BLaER1 treated with 17β-estradiol and CSF1 and Interleukin-3, amounts not matched to agents 10 nM and 100 nM (cell line): ENCODE data around the gene GALNT8.

ENCODE experiments used
- H3K27ac ChIP-seq, 11 experiments: shearing (Covaris generic); formaldehyde crosslinking; 2 replicates each; pipeline ENCODE4 v1.8.1; 2022
- H3K27me3 ChIP-seq, 11 experiments: shearing (Covaris generic); formaldehyde crosslinking; 2 replicates each; pipeline ENCODE4 v1.8.1; 2022
- H3K36me3 ChIP-seq, 11 experiments: shearing (Covaris generic); formaldehyde crosslinking; 2 replicates each; pipeline ENCODE4 v1.8.1; 2022
- H3K4me1 ChIP-seq, 10 experiments: shearing (Covaris generic); formaldehyde crosslinking; 2 replicates each; pipeline ENCODE4 v1.8.1; 2022
- H3K4me2 ChIP-seq, 11 experiments: shearing (Covaris generic); formaldehyde crosslinking; 2 replicates each; pipeline ENCODE4 v1.8.1; 2022
- H3K4me3 ChIP-seq, 10 experiments: shearing (Covaris generic); formaldehyde crosslinking; 2 replicates each; pipeline ENCODE4 v1.8.1; 2022
- H3K9ac ChIP-seq, 11 experiments: shearing (Covaris generic); formaldehyde crosslinking; 2 replicates each; pipeline ENCODE4 v1.8.1; 2022
- H3K9me3 ChIP-seq, 11 experiments: shearing (Covaris generic); formaldehyde crosslinking; replicated peaks in 1 of 11; 2 replicates each; pipeline ENCODE4 v1.8.1; 2022
- H4K20me1 ChIP-seq, 11 experiments: shearing (Covaris generic); formaldehyde crosslinking; 2 replicates each; pipeline ENCODE4 v1.8.1; 2022
- Cebpa-rat ChIP-seq, 11 experiments: shearing (Covaris generic); IDR thresholded peaks; 2 replicates each; pipeline ENCODE4 v1.8.1; 2022

The GALNT8 gene

DNA sequence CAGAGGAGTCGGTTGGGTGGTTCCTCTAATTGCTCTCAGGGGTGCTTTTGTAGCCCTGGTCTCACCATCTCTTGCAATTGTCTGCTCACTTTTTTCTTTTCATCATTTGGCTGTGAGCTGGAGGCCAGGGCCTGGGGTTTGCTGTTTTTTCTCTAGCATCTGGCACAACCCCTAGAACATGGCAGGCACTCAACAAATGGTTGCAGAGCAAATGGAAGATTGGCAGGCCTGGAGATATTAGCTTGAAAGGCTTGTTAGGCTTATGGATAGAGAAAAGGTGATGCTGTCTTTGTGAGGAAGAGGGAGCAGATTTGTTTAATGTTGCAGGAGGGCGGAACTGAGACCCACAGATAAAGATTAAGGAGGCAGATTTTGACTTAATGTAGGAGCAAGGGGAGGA, 47.0 kb downstream of the GALNT8 start:
- peaks cover 0 to 7% (median 0%) of the 10 kb centered on the region in 11 experiments; a peak in 3 of 22 replicates for H3K9me3 ChIP-seq
- no peak overlapping the region for H3K9ac ChIP-seq
- no peak overlapping the region for H3K4me2 ChIP-seq
- H3K36me3 ChIP-seq = no peaks in the 10 kb centered on the region
- no peak overlapping the region for H3K4me3 ChIP-seq
- H3K27ac ChIP-seq = no peak overlapping the region
- 0 out of 20 replicates have a peak, but pooled peaks cover 0 to 3% (median 0%) of the 10 kb centered on the region in 10 experiments for H3K4me1 ChIP-seq
- no peak for TF ChIP-seq Cebpa-rat (IDR thresholded peaks at IDR 0.05)
- H4K20me1 ChIP-seq = no peaks in the 10 kb centered on the region
- no peaks in the 10 kb centered on the region for H3K27me3 ChIP-seq

DNA sequence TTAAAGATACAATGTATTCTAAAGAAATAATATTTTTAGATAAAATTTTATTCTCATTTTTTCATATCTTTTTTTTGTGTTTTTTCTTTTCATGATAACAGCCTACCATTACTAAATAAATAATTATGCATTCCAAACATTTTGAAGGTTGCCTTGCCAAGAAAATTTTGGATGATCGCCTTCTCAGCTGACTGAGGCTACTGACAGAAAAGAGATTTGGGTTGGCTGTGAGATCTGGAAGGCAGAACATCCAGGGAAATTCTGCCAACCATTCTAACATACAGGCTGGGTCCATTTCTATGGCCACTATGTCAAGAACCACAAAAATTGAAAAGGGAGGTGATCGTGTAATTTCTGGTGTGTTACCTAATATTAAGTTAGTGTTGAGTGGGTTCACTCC, 48.1 kb downstream of the GALNT8 start:
- H3K36me3 ChIP-seq = no peaks in the 10 kb centered on the region
- TF ChIP-seq Cebpa-rat (IDR thresholded peaks at IDR 0.05) = no peak

DNA sequence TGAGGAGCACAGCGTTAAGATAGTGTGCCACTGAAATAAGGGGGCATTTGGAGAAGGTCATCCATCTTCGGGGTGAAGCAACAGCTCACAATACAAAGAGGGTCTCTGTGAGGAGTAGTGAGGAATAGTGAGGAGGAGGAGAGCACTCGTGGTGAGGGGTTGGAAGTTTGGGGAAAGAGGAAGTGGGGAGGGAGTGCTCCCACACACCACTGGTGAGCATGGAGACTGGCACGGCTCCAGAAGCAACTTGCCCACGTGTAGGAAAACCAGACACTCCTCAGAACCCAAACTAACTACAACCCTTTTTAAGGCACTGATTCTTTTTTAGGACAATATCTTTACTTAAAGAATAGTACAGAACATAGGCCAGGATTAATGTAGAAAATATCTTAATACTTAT, 48.9 kb downstream of the GALNT8 start:
- Histone ChIP-seq H4K20me1 (no peaks in the 10 kb centered on the region), H3K9me3 (0 out of 22 replicates have a peak, but pooled peaks cover 0 to under 1% (median 0%) of the 10 kb centered on the region in 11 experiments), H3K27me3 (no peaks in the 10 kb centered on the region), H3K27ac (no peak overlapping the region), H3K36me3 (no peaks in the 10 kb centered on the region), H3K4me1 (0 out of 20 replicates have a peak, but pooled peaks cover 0 to 3% (median 0%) of the 10 kb centered on the region in 10 experiments), H3K9ac (no peak overlapping the region), H3K4me2 (peak overlapping the region in 1 of 11 experiments; percentile 28; a peak in 1 of 22 replicates), H3K4me3 (no peak overlapping the region)
- TF ChIP-seq Cebpa-rat (IDR thresholded peaks at IDR 0.05) = no peak

More for the DNA sequence above, 48.1 kb downstream of the GALNT8 start:
- no peaks in the 10 kb centered on the region for H4K20me1 ChIP-seq
- H3K27ac ChIP-seq = no peak overlapping the region
- H3K4me1 ChIP-seq = 0 out of 20 replicates have a peak, but pooled peaks cover 0 to 3% (median 0%) of the 10 kb centered on the region in 10 experiments
- H3K9ac ChIP-seq = no peak overlapping the region
- H3K9me3 ChIP-seq = no peaks in the 10 kb centered on the region
- no peak overlapping the region for H3K4me2 ChIP-seq
- no peaks in the 10 kb centered on the region for H3K27me3 ChIP-seq
- no peak overlapping the region for H3K4me3 ChIP-seq

DNA sequence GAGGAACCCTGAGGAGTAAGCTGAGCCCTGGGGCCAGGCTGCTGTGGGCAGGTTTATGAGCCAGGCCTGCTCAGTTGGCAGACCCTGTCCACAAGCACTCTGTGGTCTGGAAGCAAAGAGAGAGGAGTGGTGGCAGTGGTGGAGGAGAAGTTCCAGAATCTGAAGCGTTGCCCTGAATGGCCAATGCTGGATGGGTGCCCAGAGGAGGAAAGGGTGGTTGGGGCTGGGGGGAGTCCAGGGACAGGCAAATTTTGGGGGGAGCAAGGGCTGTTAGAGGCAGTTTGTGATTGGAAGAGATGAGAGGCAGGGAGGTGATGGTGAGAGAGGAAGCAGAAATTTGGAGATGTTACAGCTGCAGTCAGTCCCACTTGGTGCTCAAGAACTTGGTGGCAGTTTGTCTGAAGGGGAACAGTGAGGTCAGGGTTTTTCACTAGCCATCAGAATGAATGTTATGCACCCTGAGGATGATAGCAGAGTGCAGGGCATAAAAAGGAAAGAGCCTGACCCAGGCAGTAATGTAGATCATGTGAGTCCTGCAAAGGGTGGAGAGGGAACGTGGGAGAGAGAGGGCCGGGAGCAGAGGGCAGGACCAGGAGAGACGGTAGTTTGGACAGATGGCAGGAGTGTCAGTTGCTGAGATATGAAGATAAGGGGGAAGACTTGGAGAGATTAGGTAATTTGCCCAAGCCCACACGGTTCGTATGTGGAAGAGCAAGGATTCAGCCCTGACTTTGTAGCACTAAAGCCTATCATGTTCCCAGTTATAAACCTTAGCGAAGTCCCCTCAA, 51.2 kb downstream of the GALNT8 start:
- Histone ChIP-seq H3K4me2 (no peak overlapping the region), H3K4me3 (no peak overlapping the region), H3K4me1 (0 out of 20 replicates have a peak, but pooled peaks cover 0 to 3% (median 0%) of the 10 kb centered on the region in 10 experiments), H3K27ac (no peak overlapping the region), H3K9ac (no peak overlapping the region), H3K36me3 (no peaks in the 10 kb centered on the region), H4K20me1 (no peaks in the 10 kb centered on the region), H3K27me3 (no peaks in the 10 kb centered on the region), H3K9me3 (0 out of 22 replicates have a peak, but pooled peaks cover 0 to 3% (median 0%) of the 10 kb centered on the region in 11 experiments)
- TF ChIP-seq Cebpa-rat (IDR thresholded peaks at IDR 0.05) = no peak

DNA sequence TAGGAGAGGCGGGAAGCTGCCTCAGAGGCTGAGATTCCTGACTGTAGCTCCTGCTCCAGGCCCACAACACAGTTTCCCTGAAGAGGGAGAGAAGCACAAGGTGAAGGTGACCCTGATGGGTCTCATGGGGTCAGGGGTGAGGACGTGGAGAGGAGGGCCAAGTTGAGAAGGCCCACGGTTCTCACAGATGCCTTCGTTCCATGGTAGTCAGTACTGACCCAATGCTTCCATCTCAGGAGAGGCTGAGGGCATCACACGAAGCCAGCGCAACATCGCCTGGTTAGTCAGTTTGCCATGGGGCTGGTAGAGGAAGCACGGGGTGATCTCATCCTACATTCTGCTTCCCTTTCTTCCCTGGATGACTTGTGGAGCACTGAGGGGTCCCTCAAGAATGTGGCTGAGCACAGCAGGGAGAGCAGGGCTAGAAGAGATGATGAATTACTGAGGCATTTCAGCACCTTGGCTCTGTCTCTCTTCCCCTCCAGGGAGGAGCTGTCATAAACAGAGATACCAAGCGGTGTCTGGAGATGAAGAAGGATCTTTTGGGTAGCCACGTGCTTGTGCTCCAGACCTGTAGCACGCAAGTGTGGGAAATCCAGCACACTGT, 51.9 kb downstream of the GALNT8 start:
- no peaks in the 10 kb centered on the region for H3K36me3 ChIP-seq
- 0 out of 22 replicates have a peak, but pooled peaks cover 0 to 3% (median 0%) of the 10 kb centered on the region in 11 experiments for H3K9me3 ChIP-seq
- H3K4me1 ChIP-seq = 0 out of 20 replicates have a peak, but pooled peaks cover 0 to 3% (median 0%) of the 10 kb centered on the region in 10 experiments
- H3K27ac ChIP-seq = no peak overlapping the region
- H3K9ac ChIP-seq = no peak overlapping the region
- no peak overlapping the region for H3K4me2 ChIP-seq
- no peaks in the 10 kb centered on the region for H4K20me1 ChIP-seq
- H3K27me3 ChIP-seq = no peaks in the 10 kb centered on the region
- no peak overlapping the region for H3K4me3 ChIP-seq
- no peak for TF ChIP-seq Cebpa-rat (IDR thresholded peaks at IDR 0.05)

DNA sequence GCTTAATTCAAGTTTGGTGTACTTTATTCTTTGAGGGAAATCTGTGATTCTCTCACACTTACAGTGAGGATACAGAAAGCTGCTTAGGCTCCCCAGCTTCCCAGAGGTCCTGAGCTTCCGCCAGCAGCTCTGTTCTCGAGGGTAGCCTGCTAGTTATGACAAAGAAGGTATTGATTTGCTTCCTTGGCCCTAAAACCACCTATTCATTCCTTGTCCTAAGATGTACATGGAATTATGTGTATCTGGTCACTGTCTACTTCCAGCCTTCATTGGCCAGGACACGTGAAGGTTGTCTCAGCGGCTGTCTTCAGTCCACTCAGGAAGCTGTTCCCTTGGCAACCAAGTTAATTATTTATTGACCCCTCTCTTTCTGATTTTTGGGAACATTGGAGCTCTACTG, 55.7 kb downstream of the GALNT8 start:
- no peak for TF ChIP-seq Cebpa-rat (IDR thresholded peaks at IDR 0.05)
- H3K27me3 ChIP-seq = no peaks in the 10 kb centered on the region

DNA sequence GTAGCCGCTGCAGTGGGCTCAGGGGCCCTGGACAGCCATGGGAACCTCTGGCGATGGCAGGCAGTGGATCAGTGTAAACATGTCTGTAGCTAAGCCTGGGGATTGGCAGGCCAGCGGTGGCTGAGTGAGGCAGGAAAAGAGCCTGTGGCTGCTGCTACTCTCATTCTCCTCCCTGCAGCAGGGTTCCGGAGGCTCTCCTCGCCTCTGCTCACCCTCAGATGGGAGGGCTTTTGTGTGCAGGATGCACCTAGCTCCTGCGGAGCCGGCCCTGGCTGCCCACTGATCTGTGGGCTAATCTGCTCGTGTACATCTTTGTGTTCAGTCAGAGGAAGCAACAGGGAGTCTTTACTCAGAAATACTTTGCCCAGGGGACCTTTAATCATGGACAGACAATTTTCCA, 59.5 kb downstream of the GALNT8 start:
- Histone ChIP-seq H3K9me3 (peaks cover 7 to 18% (median 11%) of the 10 kb centered on the region in 11 experiments; a peak in 17 of 22 replicates), H4K20me1 (no peaks in the 10 kb centered on the region), H3K27ac (no peak overlapping the region), H3K9ac (no peak overlapping the region), H3K4me2 (no peak overlapping the region), H3K4me3 (no peak overlapping the region), H3K36me3 (no peaks in the 10 kb centered on the region), H3K4me1 (no peaks in the 10 kb centered on the region), H3K27me3 (no peaks in the 10 kb centered on the region)
- TF ChIP-seq Cebpa-rat (IDR thresholded peaks at IDR 0.05) = no peak

More for the DNA sequence above, 55.7 kb downstream of the GALNT8 start:
- Histone ChIP-seq H4K20me1 (no peaks in the 10 kb centered on the region), H3K4me3 (no peak overlapping the region), H3K9me3 (0 out of 22 replicates have a peak, but pooled peaks cover 0 to 3% (median 0%) of the 10 kb centered on the region in 11 experiments), H3K36me3 (no peaks in the 10 kb centered on the region), H3K27ac (no peak overlapping the region), H3K4me1 (no peaks in the 10 kb centered on the region), H3K4me2 (no peak overlapping the region), H3K9ac (no peak overlapping the region)

DNA sequence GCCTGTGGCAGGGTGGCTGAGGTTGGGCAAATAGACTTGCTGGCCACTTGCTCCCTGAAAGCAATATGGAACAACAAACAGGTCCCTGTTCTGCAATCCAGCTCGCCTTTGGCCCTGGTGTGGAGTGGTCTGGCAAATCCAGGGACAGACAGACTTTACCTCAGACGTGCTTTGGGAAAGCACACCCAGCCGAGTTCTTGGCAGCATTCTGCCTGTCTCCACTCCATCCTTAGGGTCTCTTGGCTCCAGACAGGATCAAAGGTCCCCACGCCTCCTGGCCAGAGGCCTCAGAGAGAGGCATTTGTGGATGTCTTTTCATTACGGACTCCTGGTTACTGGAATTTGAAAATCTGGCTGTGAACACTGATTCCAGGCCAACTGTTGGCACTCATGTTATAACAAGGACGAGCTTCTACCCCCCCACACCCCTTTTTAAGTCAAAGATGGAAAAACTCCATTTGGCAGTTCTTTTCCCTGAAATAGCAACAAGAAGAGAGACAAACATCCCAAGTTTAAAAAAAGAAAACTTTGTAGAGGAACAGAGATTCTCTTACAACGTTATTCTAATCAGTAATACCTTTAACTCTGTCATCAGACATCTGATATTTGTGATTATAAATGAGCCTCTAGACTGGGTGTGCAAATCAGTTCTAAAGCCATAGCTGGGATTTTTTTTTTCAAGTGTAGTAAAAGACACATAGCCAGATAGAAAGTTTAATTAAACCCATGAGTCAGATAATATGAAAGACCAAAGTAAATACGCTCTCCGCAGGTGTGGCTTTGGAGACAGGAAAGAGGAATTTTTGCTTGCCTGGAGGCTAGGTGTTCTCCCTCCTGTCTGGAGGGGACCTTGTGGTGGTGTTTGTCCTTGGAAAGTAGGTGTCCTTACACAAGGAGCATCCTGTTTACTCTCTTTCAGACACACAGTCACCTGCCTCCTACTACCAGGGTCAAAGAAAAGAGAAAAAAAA, 60.7 kb downstream of the GALNT8 start:
- Histone ChIP-seq H3K36me3 (no peaks in the 10 kb centered on the region), H3K4me3 (no peak overlapping the region), H3K4me2 (no peak overlapping the region), H3K9ac (no peak overlapping the region), H3K9me3 (peaks cover 7 to 21% (median 11%) of the 10 kb centered on the region in 11 experiments; a peak in 17 of 22 replicates), H4K20me1 (no peaks in the 10 kb centered on the region), H3K4me1 (no peaks in the 10 kb centered on the region), H3K27ac (no peak overlapping the region), H3K27me3 (no peaks in the 10 kb centered on the region)
- TF ChIP-seq Cebpa-rat (IDR thresholded peaks at IDR 0.05) = no peak
